ENCODE measurements around the gene NOP9.

The NOP9 gene

DNA sequence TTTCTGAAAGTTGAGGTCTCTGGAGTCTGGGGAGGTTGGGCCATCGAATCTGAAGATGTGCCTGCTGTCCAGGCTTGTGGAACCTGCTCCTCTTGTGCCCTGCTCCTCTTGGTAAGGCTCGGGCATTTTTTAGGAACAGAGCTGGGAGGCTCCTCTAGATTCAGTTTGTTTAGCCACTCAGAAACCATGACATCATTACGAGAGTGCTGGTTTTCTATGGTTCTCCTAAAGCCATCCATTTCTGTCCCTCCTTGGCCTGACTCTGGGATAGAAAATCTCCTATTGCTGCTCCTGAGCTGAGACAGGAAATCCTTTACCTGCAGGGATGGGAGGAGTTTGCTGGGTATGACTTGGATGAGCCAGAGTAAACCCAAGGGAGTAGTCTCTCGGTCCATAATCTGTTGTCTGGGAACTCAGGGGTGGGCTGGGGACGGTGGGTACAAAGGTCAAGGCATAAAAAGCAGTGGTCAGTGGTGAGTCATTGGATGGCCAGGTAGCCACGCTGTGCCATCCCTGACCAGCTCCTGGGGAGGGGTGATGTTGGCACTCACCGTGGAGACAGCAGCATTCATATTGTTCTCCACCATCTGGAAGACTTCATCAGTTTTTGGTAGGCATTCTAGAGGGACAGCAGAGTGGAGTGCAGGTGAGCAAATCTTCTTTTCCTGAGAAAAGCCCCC, 37.6 kb downstream of the NOP9 start:
- H3K27ac ChIP-seq: no peak overlapping the region
- TF ChIP-seq, protein P1, sequence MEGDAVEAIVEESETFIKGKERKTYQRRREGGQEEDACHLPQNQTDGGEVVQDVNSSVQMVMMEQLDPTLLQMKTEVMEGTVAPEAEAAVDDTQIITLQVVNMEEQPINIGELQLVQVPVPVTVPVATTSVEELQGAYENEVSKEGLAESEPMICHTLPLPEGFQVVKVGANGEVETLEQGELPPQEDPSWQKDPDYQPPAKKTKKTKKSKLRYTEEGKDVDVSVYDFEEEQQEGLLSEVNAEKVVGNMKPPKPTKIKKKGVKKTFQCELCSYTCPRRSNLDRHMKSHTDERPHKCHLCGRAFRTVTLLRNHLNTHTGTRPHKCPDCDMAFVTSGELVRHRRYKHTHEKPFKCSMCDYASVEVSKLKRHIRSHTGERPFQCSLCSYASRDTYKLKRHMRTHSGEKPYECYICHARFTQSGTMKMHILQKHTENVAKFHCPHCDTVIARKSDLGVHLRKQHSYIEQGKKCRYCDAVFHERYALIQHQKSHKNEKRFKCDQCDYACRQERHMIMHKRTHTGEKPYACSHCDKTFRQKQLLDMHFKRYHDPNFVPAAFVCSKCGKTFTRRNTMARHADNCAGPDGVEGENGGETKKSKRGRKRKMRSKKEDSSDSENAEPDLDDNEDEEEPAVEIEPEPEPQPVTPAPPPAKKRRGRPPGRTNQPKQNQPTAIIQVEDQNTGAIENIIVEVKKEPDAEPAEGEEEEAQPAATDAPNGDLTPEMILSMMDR (IDR thresholded peaks at IDR 0.05): no peak

DNA sequence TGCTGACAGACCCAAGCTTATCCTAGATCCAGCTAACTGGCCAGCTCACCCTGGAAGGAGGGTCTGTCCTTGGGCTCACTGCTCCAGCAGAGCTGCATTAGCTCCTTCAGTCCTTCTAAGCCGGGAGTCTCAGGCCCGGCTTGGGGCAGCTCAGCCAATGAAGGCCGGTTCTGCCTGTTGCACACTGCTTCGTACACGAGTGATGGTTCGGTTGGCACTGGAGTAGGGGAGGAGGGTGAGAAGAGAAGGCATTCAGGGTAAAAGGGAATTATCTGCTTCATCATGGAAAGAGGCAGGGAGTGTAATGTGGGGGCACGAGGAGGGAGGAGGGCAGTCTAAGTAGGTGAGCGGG, 38.1 kb downstream of the NOP9 start:
- no peak overlapping the region for H3K27ac ChIP-seq
- TF ChIP-seq, protein P1 (IDR thresholded peaks at IDR 0.05): no peak
- no peak for TF ChIP-seq ZFX (IDR thresholded peaks at IDR 0.05; ENCODE audit: borderline replicate concordance)

DNA sequence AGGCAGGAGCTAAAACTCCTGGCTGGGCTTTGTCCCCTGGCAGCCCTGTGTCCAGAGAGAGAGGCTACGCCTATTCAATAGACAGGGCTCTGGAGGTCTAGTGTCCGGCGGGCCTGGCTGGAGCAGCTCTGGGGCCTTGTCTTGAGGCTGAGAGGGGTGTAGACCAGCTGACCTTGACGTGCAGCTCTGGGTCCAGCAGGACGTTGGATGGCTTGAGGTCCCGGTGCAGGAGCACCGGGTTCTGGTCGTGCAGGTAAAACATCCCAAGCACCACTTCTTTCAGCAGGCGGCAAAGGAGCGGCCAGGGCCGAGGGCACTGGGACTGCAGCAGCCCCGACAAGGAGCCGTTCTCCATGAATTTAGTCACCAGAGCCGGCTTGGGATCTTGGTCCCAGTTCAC, 39.2 kb downstream of the NOP9 start:
- H3K27ac ChIP-seq: no peak overlapping the region
- no peak for TF ChIP-seq ZFX (IDR thresholded peaks at IDR 0.05; ENCODE audit: borderline replicate concordance)
- TF ChIP-seq, protein P1 (IDR thresholded peaks at IDR 0.05): no peak

DNA sequence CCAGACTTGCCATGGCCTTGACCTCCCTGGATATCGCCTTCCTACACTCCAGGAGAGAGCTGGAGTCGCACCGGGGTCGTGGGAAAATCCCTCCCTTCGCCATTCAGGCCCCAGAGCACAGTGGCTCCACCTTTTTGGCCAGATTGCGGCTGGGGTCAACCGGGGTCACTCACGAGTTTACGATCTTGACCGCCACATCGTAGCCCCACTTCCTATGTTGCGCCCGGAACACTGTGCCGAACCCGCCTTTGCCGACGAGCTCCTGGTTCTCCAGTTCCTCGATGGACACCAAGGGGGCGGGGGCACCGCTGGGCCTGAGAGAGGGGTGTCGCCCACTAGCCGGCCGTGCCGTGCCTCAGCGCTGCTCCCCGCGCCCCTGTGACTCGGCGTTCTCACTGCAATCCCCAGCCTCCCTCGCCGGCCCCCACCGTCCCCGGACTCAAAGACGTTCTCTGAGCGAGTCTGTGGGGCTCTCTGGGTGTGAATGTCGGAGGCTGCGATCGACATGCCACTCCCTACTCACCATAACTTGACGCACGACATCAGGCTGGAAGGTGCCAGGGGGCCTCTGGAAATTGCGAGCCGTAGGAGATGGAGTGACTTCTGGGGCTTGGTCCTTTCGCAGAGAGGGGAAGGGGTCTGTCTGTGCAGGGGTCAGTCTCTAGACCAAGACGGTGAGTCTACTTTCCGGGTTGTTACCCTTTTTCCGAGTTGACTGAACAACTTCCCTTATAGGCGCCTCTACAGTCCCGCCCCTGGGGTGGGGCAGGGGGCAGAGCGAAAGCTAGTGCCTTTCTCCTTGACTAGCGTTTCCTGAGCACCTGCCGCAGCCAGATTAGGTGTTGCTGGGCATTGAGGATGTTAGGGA, 39.9 kb downstream of the NOP9 start, which contains the start of gene RIPK3:
TSS of gene RIPK3 (minus strand) at position 708 of the 868 bp plus-strand sequence. CDS start at position 543, 165 bp downstream.
- H3K27ac ChIP-seq: no peak within 1 kb of the TSS
- TF ChIP-seq ZFX (IDR thresholded peaks at IDR 0.05; ENCODE audit: borderline replicate concordance): no peak
- TF ChIP-seq, protein P1 (IDR thresholded peaks at IDR 0.05): no peak

DNA sequence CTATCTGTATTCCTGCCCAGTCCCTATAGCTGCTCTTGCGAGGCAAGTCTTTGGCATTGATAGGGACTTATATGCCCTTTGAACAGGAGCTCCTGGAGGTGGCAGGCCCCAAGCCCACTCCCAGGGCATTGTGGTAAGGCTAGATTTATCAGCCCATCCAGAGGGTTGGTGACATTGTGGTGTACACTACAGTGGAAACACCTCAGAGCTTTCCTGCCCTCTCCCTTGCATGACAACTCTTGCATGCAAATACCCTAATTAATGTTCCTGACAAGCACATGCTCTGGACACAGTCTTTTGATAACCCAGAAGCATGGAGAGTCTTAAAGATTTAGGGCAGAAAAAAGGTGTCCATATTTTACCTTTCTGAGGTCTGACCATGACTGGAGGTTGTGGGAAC, 41.0 kb downstream of the NOP9 start:
- H3K27ac ChIP-seq: no peak overlapping the region
- no peak for TF ChIP-seq ZFX (IDR thresholded peaks at IDR 0.05; ENCODE audit: borderline replicate concordance)
- TF ChIP-seq, protein P1 (IDR thresholded peaks at IDR 0.05): no peak

DNA sequence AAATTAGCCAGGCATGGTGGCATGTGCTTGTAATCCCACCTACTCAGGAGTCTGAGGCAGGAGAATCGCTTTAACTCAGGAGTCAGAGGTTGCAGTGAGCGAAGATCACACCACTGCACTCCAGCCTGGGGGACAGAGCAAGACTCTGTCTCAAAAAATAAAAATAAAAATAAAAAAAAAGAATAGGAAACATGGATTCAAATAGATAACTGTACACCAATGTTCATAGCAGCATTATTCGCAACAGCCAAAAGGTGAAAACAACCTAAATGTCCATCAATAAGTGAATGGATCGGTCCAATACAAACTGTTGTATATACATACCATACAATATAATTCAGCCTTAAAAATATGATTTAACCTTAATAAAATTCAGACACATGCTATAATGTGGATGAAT, 43.2 kb downstream of the NOP9 start:
- TF ChIP-seq, protein P1 (IDR thresholded peaks at IDR 0.05): no peak
- TF ChIP-seq ZFX (IDR thresholded peaks at IDR 0.05; ENCODE audit: borderline replicate concordance): no peak
- H3K27ac ChIP-seq: no peak overlapping the region

Measured in 22Rv1 (cell line).